ENCODE results near the gene TRAPPC5.

TRAPPC5 gene

DNA sequence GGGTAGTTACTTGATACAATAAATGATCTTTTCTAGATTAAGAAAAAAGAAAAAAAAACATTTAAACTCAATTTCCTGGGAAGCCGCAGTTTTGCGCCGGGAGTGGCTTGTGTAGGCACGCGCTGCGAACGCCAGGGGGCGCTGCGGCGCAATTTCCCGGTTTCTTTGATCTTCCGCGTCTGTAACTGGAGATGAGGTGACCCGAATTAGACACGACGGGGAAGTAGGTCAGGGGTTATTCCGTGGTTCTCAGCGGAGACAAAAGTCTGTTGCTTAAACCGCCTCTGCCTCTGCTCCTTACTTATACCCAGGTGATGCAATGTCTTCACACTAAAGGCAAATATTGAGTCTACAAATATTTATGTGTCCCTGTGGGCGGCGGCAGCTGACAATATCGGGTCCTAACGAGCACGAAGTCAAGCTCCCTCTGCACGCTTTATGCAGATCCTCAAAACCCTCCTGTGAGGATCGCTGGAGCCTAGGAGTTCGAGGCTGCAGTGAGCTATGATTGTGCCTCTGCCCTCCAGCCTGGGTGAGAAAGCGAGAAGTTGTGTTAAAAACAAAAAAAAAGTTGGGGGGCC lies 28.5 kb upstream of the TRAPPC5 start:
- Mint-ChIP-seq H3K36me3 (ENCODE audit: insufficient read depth) (peaks cover 9% of the 10 kb centered on the region), H3K9me3 (no peaks in the 10 kb centered on the region), H3K4me3 (peak overlapping the region; percentile 76), H3K27ac (ENCODE audit: low read depth) (peak overlapping the region; percentile 93), H3K4me1 (peaks cover 15% of the 10 kb centered on the region), H3K27me3 (no peaks in the 10 kb centered on the region)
- DNase-seq (ENCODE audit: low spot score in 2 of 2) (peak; percentile 83 to 92), ATAC-seq (replicated peaks; ENCODE audit: extremely low read depth, poor library complexity, severe bottlenecking) (peak; percentile 98)

DNA sequence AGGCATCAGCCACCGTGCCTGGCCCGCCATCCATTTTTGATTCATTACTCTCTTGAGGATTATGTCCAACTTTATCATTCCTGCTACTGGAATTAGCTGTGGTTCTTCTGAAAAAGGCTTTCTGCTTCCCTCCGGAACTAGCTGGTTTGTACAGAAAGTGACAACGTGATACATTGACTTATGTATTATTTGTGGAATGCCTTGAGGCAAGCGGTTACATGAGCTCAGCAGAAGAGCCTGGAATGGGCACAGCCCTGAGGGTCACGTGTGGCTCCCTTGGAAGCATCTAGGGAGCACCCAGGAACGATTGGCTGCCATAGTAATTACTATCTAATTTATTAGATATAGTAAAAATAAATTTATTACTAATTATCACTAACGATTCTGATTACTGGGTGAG lies 26.2 kb upstream of the TRAPPC5 start:
- peaks cover 9% of the 10 kb centered on the region for H3K36me3 Mint-ChIP-seq (ENCODE audit: insufficient read depth)
- H3K9me3 Mint-ChIP-seq = no peaks in the 10 kb centered on the region
- H3K27ac Mint-ChIP-seq (ENCODE audit: low read depth) = no peak overlapping the region
- no peak for DNase-seq (ENCODE audit: low spot score in 2 of 2)
- no peaks in the 10 kb centered on the region for H3K27me3 Mint-ChIP-seq
- no peak for ATAC-seq (replicated peaks; ENCODE audit: extremely low read depth, poor library complexity, severe bottlenecking)
- no peak overlapping the region for H3K4me3 Mint-ChIP-seq
- H3K4me1 Mint-ChIP-seq = peaks cover 18% of the 10 kb centered on the region

DNA sequence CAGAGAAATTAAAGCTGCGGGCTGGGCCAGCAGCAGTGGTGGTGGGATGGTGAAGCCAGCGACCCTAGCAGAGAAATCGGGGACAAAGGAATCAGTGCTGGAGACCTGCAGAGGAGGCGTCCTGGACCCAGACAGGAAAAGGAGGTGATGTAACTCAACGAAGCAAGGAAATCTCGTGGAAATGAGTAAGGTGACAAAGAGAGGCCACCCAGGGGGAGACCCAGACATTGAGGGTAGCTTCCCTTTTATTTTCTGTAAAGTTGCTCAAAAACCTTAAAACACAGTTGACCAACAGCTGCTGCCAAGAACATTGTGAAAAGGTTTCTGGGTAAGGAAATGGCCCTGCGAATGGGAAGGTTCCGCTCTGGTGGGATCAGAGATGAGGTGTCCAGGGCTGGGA lies 25.1 kb upstream of the TRAPPC5 start:
- peak overlapping the region; percentile 24 for H3K27ac Mint-ChIP-seq (ENCODE audit: low read depth)
- no peak overlapping the region for H3K4me3 Mint-ChIP-seq
- DNase-seq (ENCODE audit: low spot score in 2 of 2) (no peak), ATAC-seq (replicated peaks; ENCODE audit: extremely low read depth, poor library complexity, severe bottlenecking) (no peak)
- no peaks in the 10 kb centered on the region for H3K9me3 Mint-ChIP-seq
- H3K4me1 Mint-ChIP-seq = peaks cover 18% of the 10 kb centered on the region
- no peaks in the 10 kb centered on the region for H3K27me3 Mint-ChIP-seq
- peaks cover 7% of the 10 kb centered on the region for H3K36me3 Mint-ChIP-seq (ENCODE audit: insufficient read depth)

DNA sequence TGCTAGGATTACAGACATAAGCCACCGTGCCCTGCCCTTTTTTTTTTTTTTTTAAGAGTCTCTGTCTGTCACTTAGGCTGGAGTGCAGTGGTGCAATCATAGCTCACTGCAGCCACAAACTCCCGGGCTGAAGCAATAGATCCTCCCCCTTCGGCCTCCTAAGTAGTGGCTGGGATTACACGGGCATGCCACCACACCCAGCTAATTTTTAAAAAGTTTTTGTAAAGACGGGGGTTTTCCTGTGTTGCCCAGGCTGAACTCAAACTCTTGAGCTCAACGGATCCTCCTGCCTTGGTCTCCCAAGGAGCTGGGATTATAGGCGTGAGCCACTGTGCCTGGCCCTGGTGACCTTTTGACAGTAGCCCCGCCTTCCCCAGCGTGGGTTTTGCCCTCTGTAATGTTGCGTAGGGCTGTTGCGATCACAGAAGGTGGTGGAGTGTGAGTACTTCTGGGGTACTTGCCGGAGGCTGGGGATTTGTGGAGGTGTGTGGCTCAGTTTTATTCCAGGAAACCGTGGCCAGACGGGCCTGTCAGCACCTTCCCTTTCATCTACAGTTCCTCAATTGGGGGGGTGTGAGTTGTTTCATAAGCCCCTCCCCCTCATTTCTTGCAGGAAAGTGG lies 23.4 kb upstream of the TRAPPC5 start:
- peak; percentile 52 for ATAC-seq (replicated peaks; ENCODE audit: extremely low read depth, poor library complexity, severe bottlenecking)
- Mint-ChIP-seq H3K4me3 (no peak overlapping the region), H3K4me1 (peaks cover 14% of the 10 kb centered on the region), H3K9me3 (no peaks in the 10 kb centered on the region), H3K27me3 (no peaks in the 10 kb centered on the region), H3K27ac (ENCODE audit: low read depth) (no peak overlapping the region), H3K36me3 (ENCODE audit: insufficient read depth) (peaks cover 5% of the 10 kb centered on the region)
- DNase-seq (ENCODE audit: low spot score in 2 of 2) = no peak

DNA sequence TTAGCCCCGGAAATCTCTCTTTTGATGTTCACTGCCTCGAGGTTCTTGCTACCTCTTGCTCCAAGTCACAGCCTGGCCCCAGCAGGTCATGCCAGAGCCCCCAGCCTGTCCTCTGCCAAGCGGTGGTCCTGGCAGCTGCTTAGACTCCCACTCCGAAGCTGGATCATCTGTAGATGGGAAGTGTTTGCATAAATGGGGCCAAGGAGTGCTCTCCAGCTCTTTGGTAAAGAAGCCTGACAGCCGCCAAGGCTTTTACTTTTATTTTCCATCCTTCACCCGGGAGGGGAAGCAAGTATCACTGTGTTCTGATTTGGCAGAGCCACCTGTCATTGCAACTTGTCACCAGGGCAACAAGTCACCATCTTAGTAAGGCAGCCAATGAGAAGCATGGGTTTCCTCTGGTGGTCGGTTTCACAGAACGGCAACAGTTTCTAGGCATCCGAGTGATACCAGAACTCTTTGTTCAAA lies 22.4 kb upstream of the TRAPPC5 start:
- H3K27me3 Mint-ChIP-seq = no peaks in the 10 kb centered on the region
- no peak overlapping the region for H3K27ac Mint-ChIP-seq (ENCODE audit: low read depth)
- H3K4me1 Mint-ChIP-seq = peaks cover 4% of the 10 kb centered on the region
- ATAC-seq (replicated peaks; ENCODE audit: extremely low read depth, poor library complexity, severe bottlenecking) = peak; percentile 68
- DNase-seq (ENCODE audit: low spot score in 2 of 2) = no peak
- no peaks in the 10 kb centered on the region for H3K9me3 Mint-ChIP-seq
- H3K4me3 Mint-ChIP-seq = peak overlapping the region; percentile 46
- H3K36me3 Mint-ChIP-seq (ENCODE audit: insufficient read depth) = peaks cover 5% of the 10 kb centered on the region

DNA sequence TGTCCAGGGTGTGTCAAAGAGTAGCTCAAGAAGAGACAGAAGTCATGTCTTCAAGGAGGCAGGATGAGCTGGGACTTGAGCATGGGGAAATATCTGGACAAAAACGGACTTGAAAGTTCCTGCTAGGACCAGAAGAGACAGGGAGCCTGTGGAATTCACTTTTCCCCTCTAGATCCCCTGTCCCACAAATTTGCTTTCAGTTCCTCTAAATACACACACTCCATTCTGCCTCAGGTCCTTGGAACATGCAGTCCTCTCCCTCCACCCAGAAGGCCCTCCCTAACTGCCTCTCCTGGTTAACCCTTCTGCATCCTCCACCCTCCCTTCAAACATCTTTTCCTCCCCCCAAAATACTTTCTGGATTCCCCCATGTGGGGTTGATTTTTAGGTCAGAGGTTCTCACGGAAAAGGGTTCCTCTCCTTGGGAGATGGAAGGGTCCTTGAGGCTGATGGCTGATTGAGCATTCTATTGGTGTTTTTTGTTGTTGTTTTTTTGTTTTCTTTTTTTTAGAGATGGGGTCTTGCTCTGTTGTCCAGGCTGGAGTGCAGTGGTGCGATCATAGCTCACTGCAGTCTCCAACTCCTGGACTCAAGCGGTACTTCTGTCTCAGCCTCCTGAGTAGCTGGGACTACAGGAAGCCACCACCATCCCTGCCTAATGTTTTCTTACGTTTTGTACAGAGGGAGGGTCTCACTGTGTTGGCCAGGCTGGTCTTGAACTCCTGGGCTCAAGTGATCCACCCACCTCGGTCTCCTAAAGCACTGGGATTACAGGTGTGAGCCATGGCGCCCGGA lies 18.7 kb upstream of the TRAPPC5 start:
- Mint-ChIP-seq H3K4me1 (peaks cover 4% of the 10 kb centered on the region), H3K27me3 (peaks cover 17% of the 10 kb centered on the region), H3K4me3 (no peak overlapping the region), H3K9me3 (no peaks in the 10 kb centered on the region), H3K27ac (ENCODE audit: low read depth) (no peak overlapping the region), H3K36me3 (ENCODE audit: insufficient read depth) (peaks cover 3% of the 10 kb centered on the region)
- ATAC-seq (replicated peaks; ENCODE audit: extremely low read depth, poor library complexity, severe bottlenecking) (no peak), DNase-seq (ENCODE audit: low spot score in 2 of 2) (no peak)

DNA sequence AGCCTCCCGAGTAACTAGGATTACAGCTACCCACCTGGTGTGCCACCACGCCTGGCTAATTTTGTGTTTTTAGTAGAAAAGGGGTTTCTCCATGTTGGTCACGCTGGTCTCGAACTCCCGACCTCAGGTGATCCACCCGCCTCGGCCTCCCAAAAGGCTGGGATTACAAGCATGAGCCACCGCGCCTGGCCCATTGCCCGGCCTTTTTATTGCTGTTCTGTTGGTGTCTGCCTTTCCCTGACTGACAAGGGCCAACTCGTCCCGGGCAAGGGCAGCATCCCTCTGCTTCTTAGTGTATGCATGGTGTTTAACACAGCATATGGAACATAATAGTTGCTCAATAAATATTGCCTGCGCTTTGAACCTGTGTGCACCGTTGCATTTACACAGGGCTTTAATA lies 18.0 kb upstream of the TRAPPC5 start:
- H3K27ac Mint-ChIP-seq (ENCODE audit: low read depth) = no peak overlapping the region
- H3K4me3 Mint-ChIP-seq = no peak overlapping the region
- DNase-seq (ENCODE audit: low spot score in 2 of 2) (no peak), ATAC-seq (replicated peaks; ENCODE audit: extremely low read depth, poor library complexity, severe bottlenecking) (no peak)
- no peaks in the 10 kb centered on the region for H3K4me1 Mint-ChIP-seq
- H3K27me3 Mint-ChIP-seq = peaks cover 22% of the 10 kb centered on the region
- peaks cover 3% of the 10 kb centered on the region for H3K36me3 Mint-ChIP-seq (ENCODE audit: insufficient read depth)
- no peaks in the 10 kb centered on the region for H3K9me3 Mint-ChIP-seq

DNA sequence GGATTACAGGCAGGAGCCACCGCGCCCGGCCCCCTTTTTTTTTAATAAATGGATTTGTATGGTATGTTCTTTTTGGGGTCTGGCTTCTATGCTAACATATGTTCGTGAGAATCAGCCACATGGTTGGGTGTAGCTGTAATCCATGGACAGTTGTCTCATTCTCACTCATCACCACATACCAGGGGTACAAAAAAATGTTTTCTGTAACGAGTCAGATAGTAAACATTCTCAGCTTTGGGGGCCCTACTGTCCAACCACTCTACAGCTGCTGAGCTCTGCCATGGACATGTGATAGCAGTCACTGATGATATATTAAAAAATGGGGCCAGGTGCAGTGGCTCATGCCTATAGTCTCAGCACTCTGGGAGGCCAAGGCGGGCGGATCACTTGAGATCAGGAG lies 16.9 kb upstream of the TRAPPC5 start:
- H3K27ac Mint-ChIP-seq (ENCODE audit: low read depth) = no peak overlapping the region
- H3K36me3 Mint-ChIP-seq (ENCODE audit: insufficient read depth) = no peaks in the 10 kb centered on the region
- DNase-seq (ENCODE audit: low spot score in 2 of 2) (no peak), ATAC-seq (replicated peaks; ENCODE audit: extremely low read depth, poor library complexity, severe bottlenecking) (no peak)
- no peaks in the 10 kb centered on the region for H3K4me1 Mint-ChIP-seq
- peaks cover 22% of the 10 kb centered on the region for H3K27me3 Mint-ChIP-seq
- H3K9me3 Mint-ChIP-seq = no peaks in the 10 kb centered on the region
- H3K4me3 Mint-ChIP-seq = no peak overlapping the region

DNA sequence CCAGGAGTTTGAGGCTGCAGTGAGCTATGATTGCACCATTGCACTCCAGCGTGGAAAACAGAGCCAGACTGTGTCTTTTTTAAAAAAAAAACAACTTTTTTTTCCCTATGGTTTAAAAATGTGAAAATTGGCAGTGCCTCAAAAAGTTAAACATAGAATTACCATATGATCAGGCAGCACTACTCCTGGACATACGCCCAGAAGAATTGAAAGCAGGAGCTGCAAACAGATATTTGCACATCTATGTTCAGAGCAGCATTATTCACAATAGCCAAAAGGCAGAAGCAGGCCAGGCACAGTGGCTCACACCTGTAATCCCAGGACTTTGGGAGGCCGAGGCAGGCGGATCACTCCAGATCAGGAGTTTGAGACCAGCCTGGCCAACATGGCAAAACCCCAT lies 15.6 kb upstream of the TRAPPC5 start:
- ATAC-seq (replicated peaks; ENCODE audit: extremely low read depth, poor library complexity, severe bottlenecking) (no peak), DNase-seq (ENCODE audit: low spot score in 2 of 2) (no peak)
- Mint-ChIP-seq H3K27ac (ENCODE audit: low read depth) (no peak overlapping the region), H3K4me1 (peaks cover under 1% of the 10 kb centered on the region), H3K27me3 (peaks cover 36% of the 10 kb centered on the region), H3K4me3 (no peak overlapping the region), H3K9me3 (no peaks in the 10 kb centered on the region), H3K36me3 (ENCODE audit: insufficient read depth) (no peaks in the 10 kb centered on the region)

DNA sequence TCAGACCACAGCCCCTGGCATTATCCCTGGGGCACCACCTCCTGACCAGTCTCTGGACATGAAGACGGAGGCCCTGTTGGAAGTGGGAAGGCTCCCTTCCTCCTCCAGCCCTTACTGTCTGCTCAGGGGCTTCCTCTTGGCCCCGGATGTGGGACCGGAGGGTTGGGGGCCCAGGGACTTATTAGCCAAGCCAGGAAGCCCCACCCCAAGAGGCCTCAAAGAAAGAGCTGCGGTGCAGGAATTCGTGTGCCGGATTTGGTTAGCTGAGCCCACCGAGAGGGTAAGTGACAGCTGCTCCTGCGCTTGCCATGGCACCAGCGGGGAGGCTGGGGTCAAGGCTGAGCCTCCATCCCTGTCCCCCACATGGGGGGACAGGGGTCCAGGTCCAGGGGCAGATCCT lies 11.8 kb upstream of the TRAPPC5 start, which contains the start of gene RETN:
RETN (plus strand) TSS at position 208 of the 400 bp plus-strand sequence. CDS start 278 bp downstream, outside the sequence.
- ATAC-seq (replicated peaks; ENCODE audit: extremely low read depth, poor library complexity, severe bottlenecking) = no peak
- DNase-seq (ENCODE audit: low spot score in 2 of 2) = no peak
- no peak within 1 kb of the TSS for H3K27ac Mint-ChIP-seq (ENCODE audit: low read depth)
- peaks cover 7% of the 10 kb centered on the region for H3K4me1 Mint-ChIP-seq
- peak within 1 kb of the TSS; percentile 37 for H3K4me3 Mint-ChIP-seq
- H3K27me3 Mint-ChIP-seq = peaks cover 71% of the 10 kb centered on the region
- H3K36me3 Mint-ChIP-seq (ENCODE audit: insufficient read depth) = no peaks in the 10 kb centered on the region
- H3K9me3 Mint-ChIP-seq = no peaks in the 10 kb centered on the region

DNA sequence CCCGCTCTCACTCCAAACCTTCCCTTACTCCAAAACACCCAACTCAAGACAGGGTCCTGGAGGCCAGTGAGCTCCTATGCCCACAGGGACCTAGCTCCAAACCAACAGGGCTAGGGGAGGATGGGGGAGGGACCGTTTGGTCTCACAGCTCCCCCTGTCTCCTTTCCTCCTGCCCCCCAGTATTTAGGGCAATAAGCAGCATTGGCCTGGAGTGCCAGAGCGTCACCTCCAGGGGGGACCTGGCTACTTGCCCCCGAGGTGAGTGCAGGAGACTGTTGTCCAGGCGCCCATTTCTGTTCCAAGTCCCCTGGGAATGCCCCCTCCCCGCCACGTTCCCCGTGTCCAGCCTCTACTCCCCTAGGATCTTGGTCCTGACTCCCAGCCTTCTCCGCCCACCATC lies 11.0 kb upstream of the TRAPPC5 start:
- DNase-seq (ENCODE audit: low spot score in 2 of 2) (no peak), ATAC-seq (replicated peaks; ENCODE audit: extremely low read depth, poor library complexity, severe bottlenecking) (no peak)
- Mint-ChIP-seq H3K27me3 (peaks cover 79% of the 10 kb centered on the region), H3K4me3 (peak overlapping the region; percentile 37), H3K36me3 (ENCODE audit: insufficient read depth) (no peaks in the 10 kb centered on the region), H3K27ac (ENCODE audit: low read depth) (no peak overlapping the region), H3K9me3 (no peaks in the 10 kb centered on the region), H3K4me1 (peaks cover 7% of the 10 kb centered on the region)

DNA sequence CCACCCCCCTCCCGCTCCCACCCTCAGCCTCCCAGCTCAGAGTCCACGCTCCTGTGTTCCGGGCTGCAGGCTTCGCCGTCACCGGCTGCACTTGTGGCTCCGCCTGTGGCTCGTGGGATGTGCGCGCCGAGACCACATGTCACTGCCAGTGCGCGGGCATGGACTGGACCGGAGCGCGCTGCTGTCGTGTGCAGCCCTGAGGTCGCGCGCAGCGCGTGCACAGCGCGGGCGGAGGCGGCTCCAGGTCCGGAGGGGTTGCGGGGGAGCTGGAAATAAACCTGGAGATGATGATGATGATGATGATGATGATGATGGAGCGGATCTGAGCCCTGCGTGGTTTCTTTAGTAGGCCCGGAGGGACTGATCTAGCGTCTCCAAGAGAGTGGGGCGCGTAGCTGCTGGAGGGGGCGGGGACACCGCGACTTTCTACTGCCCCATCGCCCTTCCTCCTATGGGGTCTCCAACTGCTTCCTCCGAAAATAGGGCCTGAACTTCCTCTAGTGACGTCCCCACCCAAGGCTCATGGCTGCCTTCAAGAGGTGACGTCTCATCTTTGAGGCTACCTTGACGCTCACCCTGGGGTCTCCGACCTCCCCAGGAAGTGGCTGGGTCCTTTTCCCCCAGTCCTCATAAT lies 10.4 kb upstream of the TRAPPC5 start:
- ATAC-seq (replicated peaks; ENCODE audit: extremely low read depth, poor library complexity, severe bottlenecking) = no peak

More for the DNA sequence above, 10.4 kb upstream of the TRAPPC5 start:
- H3K36me3 Mint-ChIP-seq (ENCODE audit: insufficient read depth) = no peaks in the 10 kb centered on the region
- peak overlapping the region; percentile 27 for H3K4me3 Mint-ChIP-seq
- H3K27ac Mint-ChIP-seq (ENCODE audit: low read depth) = no peak overlapping the region
- H3K9me3 Mint-ChIP-seq = no peaks in the 10 kb centered on the region
- H3K27me3 Mint-ChIP-seq = peaks cover 79% of the 10 kb centered on the region
- peaks cover 7% of the 10 kb centered on the region for H3K4me1 Mint-ChIP-seq
- DNase-seq (ENCODE audit: low spot score in 2 of 2) = no peak

Data from central memory CD8-positive, alpha-beta T cell (primary cell).